Lower leg skin (tissue), 3 donors: ENCODE results near the gene CENPB.

ENCODE experiments used
- POLR2A ChIP-seq, 2 donors: fragments of 450-650 bp; IDR thresholded peaks; one replicate each; pipeline ENCODE4 v1.6.1; 2016 to 2017; ENCODE audit warnings: antibody characterized with exemption in 2 of 2, mild to moderate bottlenecking in 1 of 2, moderate library complexity in 1 of 2
- TF ChIP-seq, protein P1 (sequence below), 3 donors: fragments of 450-650 bp; IDR thresholded peaks; one replicate each; pipeline ENCODE4 v1.5.1; 2016; ENCODE audit warnings: antibody characterized with exemption in 3 of 3, mild to moderate bottlenecking in 3 of 3, moderate library complexity in 2 of 3

DNA sequence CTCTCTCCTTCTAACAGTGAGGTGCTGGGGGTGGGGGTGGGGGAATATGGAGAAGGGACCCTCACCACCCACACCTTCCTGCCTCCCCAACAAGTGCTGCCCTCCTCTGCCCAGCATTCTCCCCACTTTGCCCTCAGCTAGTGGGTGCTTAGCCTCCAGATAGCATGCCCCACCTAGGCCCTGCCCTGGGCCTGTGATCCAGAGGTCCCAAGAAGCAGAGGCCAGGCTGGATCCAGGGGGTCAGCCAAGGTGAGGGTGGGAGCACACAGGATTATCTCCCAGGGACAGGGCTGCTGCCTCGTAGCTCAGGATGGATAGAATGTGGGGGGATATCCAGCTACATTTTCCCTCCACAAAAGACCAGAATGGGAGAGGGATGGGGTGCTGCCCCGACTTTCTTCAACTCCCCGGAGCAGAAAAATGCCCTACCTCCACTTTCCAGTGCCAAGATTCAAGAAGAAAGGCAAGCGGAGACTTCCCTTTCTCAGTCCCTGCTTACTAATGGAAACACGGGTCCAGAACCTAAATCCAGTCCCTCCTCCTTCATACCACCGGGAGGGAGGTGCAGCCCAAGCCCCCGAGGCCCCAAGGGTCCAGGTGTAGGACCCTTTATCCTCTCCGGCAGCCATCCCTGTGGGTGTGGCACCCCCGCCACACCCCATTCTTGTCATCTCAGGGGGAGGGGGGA is 20.0 kb downstream of the CENPB start:
- TF ChIP-seq POLR2A (IDR thresholded peaks at IDR 0.05): no peak
- TF ChIP-seq, protein P1, sequence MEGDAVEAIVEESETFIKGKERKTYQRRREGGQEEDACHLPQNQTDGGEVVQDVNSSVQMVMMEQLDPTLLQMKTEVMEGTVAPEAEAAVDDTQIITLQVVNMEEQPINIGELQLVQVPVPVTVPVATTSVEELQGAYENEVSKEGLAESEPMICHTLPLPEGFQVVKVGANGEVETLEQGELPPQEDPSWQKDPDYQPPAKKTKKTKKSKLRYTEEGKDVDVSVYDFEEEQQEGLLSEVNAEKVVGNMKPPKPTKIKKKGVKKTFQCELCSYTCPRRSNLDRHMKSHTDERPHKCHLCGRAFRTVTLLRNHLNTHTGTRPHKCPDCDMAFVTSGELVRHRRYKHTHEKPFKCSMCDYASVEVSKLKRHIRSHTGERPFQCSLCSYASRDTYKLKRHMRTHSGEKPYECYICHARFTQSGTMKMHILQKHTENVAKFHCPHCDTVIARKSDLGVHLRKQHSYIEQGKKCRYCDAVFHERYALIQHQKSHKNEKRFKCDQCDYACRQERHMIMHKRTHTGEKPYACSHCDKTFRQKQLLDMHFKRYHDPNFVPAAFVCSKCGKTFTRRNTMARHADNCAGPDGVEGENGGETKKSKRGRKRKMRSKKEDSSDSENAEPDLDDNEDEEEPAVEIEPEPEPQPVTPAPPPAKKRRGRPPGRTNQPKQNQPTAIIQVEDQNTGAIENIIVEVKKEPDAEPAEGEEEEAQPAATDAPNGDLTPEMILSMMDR (IDR thresholded peaks at IDR 0.05): no peak
